Measurements from ENCODE around the gene SEMA5A. TPM values are rescaled to one million over a fixed set of nuclear protein-coding genes. Genes with fewer than 3 reads are reported as not detected.

Gene SEMA5A
- total RNA-seq, 4 donors from 2014 or later = 15.0 to 81.0 (median 52.9) TPM

DNA sequence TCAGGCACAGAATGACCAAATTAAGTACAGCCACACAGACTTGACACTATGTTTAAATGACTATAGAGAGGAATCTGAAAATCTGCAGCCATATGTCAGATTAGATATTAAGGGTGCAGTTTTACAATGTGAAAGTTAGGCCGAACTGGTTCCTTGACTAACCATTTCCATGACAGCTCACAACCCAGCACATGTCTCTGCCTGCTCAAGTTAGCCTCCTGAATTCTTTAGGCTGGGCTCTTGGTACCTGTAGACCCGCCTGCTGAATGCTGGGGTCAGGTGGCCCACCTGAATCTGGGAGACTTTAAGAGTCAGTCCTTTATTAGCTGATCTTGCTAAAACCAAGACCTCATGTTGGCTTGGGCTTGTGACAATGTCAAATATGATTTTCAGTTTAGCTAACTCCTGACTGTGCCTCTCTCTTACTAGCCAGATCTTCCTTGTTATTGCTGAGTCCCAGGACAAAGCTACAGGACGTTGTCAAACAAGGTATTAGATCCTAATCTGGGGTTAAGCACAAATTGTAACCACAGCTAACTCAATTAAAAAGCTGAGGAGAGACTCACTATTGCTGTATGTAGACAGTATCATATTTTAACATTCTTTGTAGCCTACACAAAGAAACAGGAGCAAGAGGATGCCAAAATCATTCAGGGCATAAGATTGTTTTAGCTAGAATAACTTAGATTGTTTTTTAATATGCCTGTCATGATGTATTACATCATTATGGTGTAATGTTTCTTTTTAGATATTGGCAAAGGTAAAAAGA, 490.9 kb downstream of the SEMA5A start:
- DNase-seq = no peak
- in situ Hi-C loops (cut with MboI; ENCODE audit: low pct_ligation_motif_present in 1 of 4, low pct_unique_long_range_greater_than_20kb in 1 of 4, low sequenced_read_pairs in 3 of 4) = no loop called here
- Histone ChIP-seq H3K27me3 (no peaks in the 10 kb centered on the region), H3K4me1 (peaks cover 0 to 2% (median 0%) of the 10 kb centered on the region in 4 donors), H3K27ac (no peak overlapping the region), H3K36me3 (no peaks in the 10 kb centered on the region), H3K9me3 (no peaks in the 10 kb centered on the region), H3K4me3 (no peak overlapping the region)
- 80 to 85% methylated on average over 3 of the region's 3 CpGs for WGBS, 2 donors (ENCODE audit: low coverage in 1 of 2)
- intact Hi-C loops (cut with DNase I; ENCODE audit: low total_unique reads) = no loop called here
- TF ChIP-seq, protein P1, sequence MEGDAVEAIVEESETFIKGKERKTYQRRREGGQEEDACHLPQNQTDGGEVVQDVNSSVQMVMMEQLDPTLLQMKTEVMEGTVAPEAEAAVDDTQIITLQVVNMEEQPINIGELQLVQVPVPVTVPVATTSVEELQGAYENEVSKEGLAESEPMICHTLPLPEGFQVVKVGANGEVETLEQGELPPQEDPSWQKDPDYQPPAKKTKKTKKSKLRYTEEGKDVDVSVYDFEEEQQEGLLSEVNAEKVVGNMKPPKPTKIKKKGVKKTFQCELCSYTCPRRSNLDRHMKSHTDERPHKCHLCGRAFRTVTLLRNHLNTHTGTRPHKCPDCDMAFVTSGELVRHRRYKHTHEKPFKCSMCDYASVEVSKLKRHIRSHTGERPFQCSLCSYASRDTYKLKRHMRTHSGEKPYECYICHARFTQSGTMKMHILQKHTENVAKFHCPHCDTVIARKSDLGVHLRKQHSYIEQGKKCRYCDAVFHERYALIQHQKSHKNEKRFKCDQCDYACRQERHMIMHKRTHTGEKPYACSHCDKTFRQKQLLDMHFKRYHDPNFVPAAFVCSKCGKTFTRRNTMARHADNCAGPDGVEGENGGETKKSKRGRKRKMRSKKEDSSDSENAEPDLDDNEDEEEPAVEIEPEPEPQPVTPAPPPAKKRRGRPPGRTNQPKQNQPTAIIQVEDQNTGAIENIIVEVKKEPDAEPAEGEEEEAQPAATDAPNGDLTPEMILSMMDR (IDR thresholded peaks at IDR 0.05) = no peak
- TF ChIP-seq POLR2A (IDR thresholded peaks at IDR 0.05) (no peak), POLR2AphosphoS5 (IDR thresholded peaks at IDR 0.05) (no peak), EP300 (IDR thresholded peaks at IDR 0.05; ENCODE audit: low read depth) (no peak)

DNA sequence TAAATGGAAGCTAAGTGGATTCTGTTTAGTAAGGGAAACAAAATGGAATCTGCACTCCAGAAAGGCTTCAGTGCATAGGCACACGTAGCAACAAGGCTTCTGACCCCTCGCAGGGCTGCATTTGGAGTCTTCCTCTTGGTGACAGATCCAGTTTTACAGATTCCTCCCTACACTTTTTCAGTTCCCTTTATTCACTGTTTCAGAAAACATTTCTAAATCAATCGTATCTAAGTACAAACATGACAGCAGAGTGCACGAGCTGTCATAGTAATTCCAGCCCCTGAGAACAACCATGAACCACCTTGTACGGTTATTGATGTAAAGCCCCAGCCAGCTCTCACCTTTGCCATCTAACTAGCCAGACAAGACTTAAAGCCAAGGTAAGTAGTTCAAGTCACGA, 491.6 kb downstream of the SEMA5A start:
- Histone ChIP-seq H3K27me3 (no peaks in the 10 kb centered on the region), H3K4me3 (no peak overlapping the region), H3K27ac (no peak overlapping the region), H3K9me3 (no peaks in the 10 kb centered on the region), H3K36me3 (no peaks in the 10 kb centered on the region), H3K4me1 (peaks cover 0 to 2% (median 0%) of the 10 kb centered on the region in 4 donors)
- intact Hi-C loops (cut with DNase I; ENCODE audit: low total_unique reads) (no loop called here), in situ Hi-C loops (cut with MboI; ENCODE audit: low pct_ligation_motif_present in 1 of 4, low pct_unique_long_range_greater_than_20kb in 1 of 4, low sequenced_read_pairs in 3 of 4) (no loop called here)
- TF ChIP-seq, protein P1 (IDR thresholded peaks at IDR 0.05) = no peak
- TF ChIP-seq POLR2A (IDR thresholded peaks at IDR 0.05) (no peak), POLR2AphosphoS5 (IDR thresholded peaks at IDR 0.05) (no peak), EP300 (IDR thresholded peaks at IDR 0.05; ENCODE audit: low read depth) (no peak)
- no peak for DNase-seq
- WGBS, 2 donors (ENCODE audit: low coverage in 1 of 2) = 73 to 74% methylated on average over 5 to 6 of the region's 6 CpGs

DNA sequence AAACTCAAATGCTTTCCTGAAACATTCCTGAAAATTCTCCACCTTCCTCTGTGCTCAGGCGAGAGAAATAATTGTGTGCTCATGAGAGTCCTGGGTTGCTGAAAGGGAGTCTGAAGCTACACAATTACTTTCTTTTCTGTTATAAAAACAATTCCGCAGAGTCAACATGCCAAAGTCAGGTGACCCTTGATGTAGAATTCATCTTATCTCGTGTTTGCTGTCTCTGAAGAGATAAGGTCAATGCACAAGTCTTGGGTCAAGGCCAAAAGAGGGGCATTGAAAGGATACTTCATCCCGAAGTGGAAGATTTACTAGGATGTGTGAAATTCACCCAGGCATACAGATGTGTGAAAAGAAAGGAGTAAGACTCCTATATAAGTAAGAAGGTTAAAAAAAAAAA, 493.5 kb downstream of the SEMA5A start:
- no peaks in the 10 kb centered on the region for H3K4me1 ChIP-seq
- TF ChIP-seq EP300 (IDR thresholded peaks at IDR 0.05; ENCODE audit: low read depth) = no peak
- in situ Hi-C loops (cut with MboI; ENCODE audit: low pct_ligation_motif_present in 1 of 4, low pct_unique_long_range_greater_than_20kb in 1 of 4, low sequenced_read_pairs in 3 of 4) (no loop called here), intact Hi-C loops (cut with DNase I; ENCODE audit: low total_unique reads) (no loop called here)
- no peak overlapping the region for H3K27ac ChIP-seq
- no peaks in the 10 kb centered on the region for H3K36me3 ChIP-seq
- H3K9me3 ChIP-seq = no peaks in the 10 kb centered on the region
- WGBS, 2 donors (ENCODE audit: low coverage in 1 of 2) = 63 to 70% methylated on average over 4 of the region's 4 CpGs
- H3K27me3 ChIP-seq = no peaks in the 10 kb centered on the region
- no peak overlapping the region for H3K4me3 ChIP-seq
- no peak for DNase-seq

DNA sequence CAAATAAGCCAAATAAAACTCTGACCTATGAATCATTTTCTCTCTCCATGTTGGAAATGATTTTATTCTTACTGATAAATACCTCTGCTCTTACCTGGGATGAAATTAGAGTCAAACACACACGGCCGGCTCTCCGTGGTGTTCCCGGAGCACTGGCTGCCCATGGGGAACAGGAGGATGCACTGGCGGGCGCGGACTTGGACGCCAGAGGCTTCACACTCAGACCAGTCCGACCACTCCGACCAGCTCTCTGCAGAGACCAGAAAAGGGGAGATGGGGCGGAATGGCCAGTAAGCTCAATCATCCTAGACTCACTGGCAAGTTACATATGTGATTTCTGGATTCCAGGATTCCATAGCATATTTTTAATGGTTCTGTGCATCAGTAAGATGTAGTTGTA, 494.1 kb downstream of the SEMA5A start:
- DNase-seq = no peak
- Histone ChIP-seq H3K9me3 (no peaks in the 10 kb centered on the region), H3K27me3 (no peaks in the 10 kb centered on the region), H3K4me1 (no peaks in the 10 kb centered on the region), H3K4me3 (no peak overlapping the region), H3K36me3 (no peaks in the 10 kb centered on the region), H3K27ac (no peak overlapping the region)
- TF ChIP-seq, protein P1 (IDR thresholded peaks at IDR 0.05) = no peak
- no peak for TF ChIP-seq EP300 (IDR thresholded peaks at IDR 0.05; ENCODE audit: low read depth)
- no peak for TF ChIP-seq POLR2AphosphoS5 (IDR thresholded peaks at IDR 0.05)
- TF ChIP-seq POLR2A (IDR thresholded peaks at IDR 0.05) = no peak
- 96% methylated on average over 11 of the region's 11 CpGs; no CpG with 5 or more reads in 1 of the 2 donors for WGBS, 2 donors (ENCODE audit: low coverage in 1 of 2)
- in situ Hi-C loops (cut with MboI; ENCODE audit: low pct_ligation_motif_present in 1 of 4, low pct_unique_long_range_greater_than_20kb in 1 of 4, low sequenced_read_pairs in 3 of 4) = no loop called here
- intact Hi-C loops (cut with DNase I; ENCODE audit: low total_unique reads) = no loop called here
